ENCODE results near the gene HNRNPLL. TPM values are rescaled to one million over a fixed set of nuclear protein-coding genes. Genes with fewer than 3 reads are reported as not detected.

Gene HNRNPLL
- total RNA-seq, 1 donor from 2014 or later = 29.7 TPM

DNA sequence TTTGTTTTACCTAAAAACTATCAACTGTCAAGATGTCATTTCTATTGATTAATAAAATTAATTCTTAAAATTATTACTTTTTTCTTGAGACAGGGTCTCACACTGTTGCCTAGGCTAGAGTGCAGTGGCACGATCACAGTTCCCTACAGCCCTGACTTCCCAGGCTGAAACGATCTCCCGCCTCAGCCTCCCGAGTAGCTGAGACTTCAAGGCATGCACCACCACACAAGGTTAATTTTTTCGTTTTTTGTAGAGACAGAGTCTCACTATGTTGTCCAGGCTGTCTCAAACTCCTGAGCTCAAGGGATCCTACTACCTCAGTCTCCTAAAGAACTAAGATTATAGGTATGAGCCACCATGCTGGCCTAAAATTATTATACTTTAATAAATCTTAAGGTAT, 18.7 kb downstream of the HNRNPLL start:
- no peaks in the 10 kb centered on the region for H3K27me3 ChIP-seq (ENCODE audit: control insufficient read depth, insufficient read depth, low read length)
- no peak overlapping the region for H3K4me3 ChIP-seq (ENCODE audit: low read depth, low read length)
- TF ChIP-seq, protein P1, sequence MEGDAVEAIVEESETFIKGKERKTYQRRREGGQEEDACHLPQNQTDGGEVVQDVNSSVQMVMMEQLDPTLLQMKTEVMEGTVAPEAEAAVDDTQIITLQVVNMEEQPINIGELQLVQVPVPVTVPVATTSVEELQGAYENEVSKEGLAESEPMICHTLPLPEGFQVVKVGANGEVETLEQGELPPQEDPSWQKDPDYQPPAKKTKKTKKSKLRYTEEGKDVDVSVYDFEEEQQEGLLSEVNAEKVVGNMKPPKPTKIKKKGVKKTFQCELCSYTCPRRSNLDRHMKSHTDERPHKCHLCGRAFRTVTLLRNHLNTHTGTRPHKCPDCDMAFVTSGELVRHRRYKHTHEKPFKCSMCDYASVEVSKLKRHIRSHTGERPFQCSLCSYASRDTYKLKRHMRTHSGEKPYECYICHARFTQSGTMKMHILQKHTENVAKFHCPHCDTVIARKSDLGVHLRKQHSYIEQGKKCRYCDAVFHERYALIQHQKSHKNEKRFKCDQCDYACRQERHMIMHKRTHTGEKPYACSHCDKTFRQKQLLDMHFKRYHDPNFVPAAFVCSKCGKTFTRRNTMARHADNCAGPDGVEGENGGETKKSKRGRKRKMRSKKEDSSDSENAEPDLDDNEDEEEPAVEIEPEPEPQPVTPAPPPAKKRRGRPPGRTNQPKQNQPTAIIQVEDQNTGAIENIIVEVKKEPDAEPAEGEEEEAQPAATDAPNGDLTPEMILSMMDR (IDR thresholded peaks at IDR 0.05; ENCODE audit: insufficient read depth, low read length, severe bottlenecking) = no peak
- H3K36me3 ChIP-seq (ENCODE audit: control insufficient read depth, insufficient read depth, low read length) = peaks cover 5% of the 10 kb centered on the region
- DNase-seq (ENCODE audit: low read depth) (no peak), FAIRE-seq (no peak)

GRCh38 chr2:38583524-38583923, 19.2 kb downstream of the HNRNPLL start:
- DNase-seq (ENCODE audit: low read depth) (no peak), FAIRE-seq (no peak)
- Histone ChIP-seq H3K4me3 (ENCODE audit: low read depth, low read length) (no peak overlapping the region), H3K36me3 (ENCODE audit: control insufficient read depth, insufficient read depth, low read length) (peaks cover 5% of the 10 kb centered on the region), H3K27me3 (ENCODE audit: control insufficient read depth, insufficient read depth, low read length) (no peaks in the 10 kb centered on the region)
- TF ChIP-seq, protein P1 (IDR thresholded peaks at IDR 0.05; ENCODE audit: insufficient read depth, low read length, severe bottlenecking) = no peak

GRCh38 chr2:38581193-38582147, 21.3 kb downstream of the HNRNPLL start:
- Histone ChIP-seq H3K4me3 (ENCODE audit: low read depth, low read length) (no peak overlapping the region), H3K36me3 (ENCODE audit: control insufficient read depth, insufficient read depth, low read length) (peaks cover 5% of the 10 kb centered on the region), H3K27me3 (ENCODE audit: control insufficient read depth, insufficient read depth, low read length) (no peaks in the 10 kb centered on the region)
- no peak for FAIRE-seq
- DNase-seq (ENCODE audit: low read depth) = peak; percentile 76
- TF ChIP-seq, protein P1 (IDR thresholded peaks at IDR 0.05; ENCODE audit: insufficient read depth, low read length, severe bottlenecking) = peak; percentile 45

DNA sequence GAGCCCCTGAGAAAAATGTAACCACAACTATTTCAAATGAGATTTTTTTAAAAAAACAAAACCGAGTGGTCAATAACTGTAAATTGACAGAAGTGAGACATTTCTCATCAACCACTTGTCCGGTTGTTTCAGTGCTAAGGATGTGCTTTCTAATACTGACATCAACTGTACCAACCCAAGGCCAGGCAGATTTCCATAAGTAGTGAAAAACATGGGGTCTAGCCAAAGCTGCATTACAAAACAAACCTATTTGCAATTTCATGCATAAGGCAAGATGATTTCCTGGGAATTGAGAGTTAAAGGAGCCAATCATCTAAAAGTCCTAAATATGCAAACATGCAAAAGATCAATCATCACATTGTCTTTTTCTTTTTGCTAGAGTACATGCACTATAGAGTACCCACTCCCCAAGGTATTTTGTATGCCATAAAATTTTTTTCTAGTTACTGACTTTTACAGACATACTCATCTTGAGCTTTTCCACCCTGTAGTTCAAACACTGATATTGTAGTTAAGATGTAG, 22.6 kb downstream of the HNRNPLL start:
- DNase-seq (ENCODE audit: low read depth) = no peak
- TF ChIP-seq, protein P1 (IDR thresholded peaks at IDR 0.05; ENCODE audit: insufficient read depth, low read length, severe bottlenecking) = no peak
- no peak for FAIRE-seq
- Histone ChIP-seq H3K27me3 (ENCODE audit: control insufficient read depth, insufficient read depth, low read length) (no peaks in the 10 kb centered on the region), H3K36me3 (ENCODE audit: control insufficient read depth, insufficient read depth, low read length) (peaks cover 6% of the 10 kb centered on the region), H3K4me3 (ENCODE audit: low read depth, low read length) (no peak overlapping the region)

DNA sequence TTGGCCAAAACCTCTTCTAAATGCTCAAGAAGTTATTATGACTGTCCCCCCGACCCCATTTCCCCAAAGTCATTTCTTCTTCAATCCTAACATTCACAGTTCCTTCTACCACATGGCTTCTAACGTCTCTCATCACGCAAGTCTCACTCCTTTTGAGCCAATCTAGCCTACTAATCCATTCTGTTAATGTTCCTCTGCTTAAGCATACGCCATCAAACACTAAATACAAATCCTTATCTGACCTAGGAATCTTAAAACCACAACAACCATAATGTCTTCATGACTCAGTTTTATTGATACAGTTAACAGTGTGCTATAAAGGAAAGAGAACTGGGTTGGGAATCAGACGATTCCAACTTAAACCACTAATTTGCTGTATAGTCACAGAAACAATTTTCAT, 23.9 kb downstream of the HNRNPLL start:
- no peak overlapping the region for H3K4me3 ChIP-seq (ENCODE audit: low read depth, low read length)
- DNase-seq (ENCODE audit: low read depth) (no peak), FAIRE-seq (no peak)
- peaks cover 6% of the 10 kb centered on the region for H3K36me3 ChIP-seq (ENCODE audit: control insufficient read depth, insufficient read depth, low read length)
- no peaks in the 10 kb centered on the region for H3K27me3 ChIP-seq (ENCODE audit: control insufficient read depth, insufficient read depth, low read length)
- TF ChIP-seq, protein P1 (IDR thresholded peaks at IDR 0.05; ENCODE audit: insufficient read depth, low read length, severe bottlenecking) = no peak

Measured in bronchial epithelial cell (primary cell).